Stimulated activated CD4-positive, alpha-beta T cell treated with anti-CD3 and anti-CD28 coated beads, TNF-alpha, amount 100 ng/mL, for 1 hour (primary cell): Measurements from ENCODE around the gene MYO1D.
"Not testable (repeated sequence)": the region's sequence is repeated elsewhere in the genome, so short reads cannot be mapped to it uniquely, and the experiment has no call there.

Source experiments
- DNase-seq, 3 donors: peaks; one replicate each; pipeline ENCODE4 v3.0.0-alpha.2; 2020; ENCODE audit warnings: low read depth in 3 of 3, low spot score in 1 of 3

MYO1D gene

GRCh38 chr17:32546031-32546444 lies 330.9 kb downstream of the MYO1D start:
- no peak for DNase-seq

GRCh38 chr17:32542186-32542585 lies 334.7 kb downstream of the MYO1D start:
- DNase-seq = no peak

GRCh38 chr17:32541640-32542039 lies 335.3 kb downstream of the MYO1D start:
- DNase-seq = no peak

GRCh38 chr17:32536736-32537643 lies 339.9 kb downstream of the MYO1D start:
- DNase-seq = no peak

GRCh38 chr17:32533296-32533695 lies 343.6 kb downstream of the MYO1D start:
- DNase-seq = no peak

- no peak for DNase-seq
Observed at GRCh38 chr17:32529604-32530003, 347.3 kb downstream of the MYO1D start.

GRCh38 chr17:32528825-32529224 lies 348.1 kb downstream of the MYO1D start:
- DNase-seq = no peak

- no peak for DNase-seq
Observed at GRCh38 chr17:32527146-32527545, 349.8 kb downstream of the MYO1D start.

- no peak for DNase-seq
Observed at GRCh38 chr17:32525122-32525521, 351.8 kb downstream of the MYO1D start.

GRCh38 chr17:32524553-32524880 lies 352.4 kb downstream of the MYO1D start:
- DNase-seq = not testable (repeated sequence)

- no peak for DNase-seq
Observed at GRCh38 chr17:32523827-32524552, 352.9 kb downstream of the MYO1D start.

- DNase-seq = no peak
Observed at GRCh38 chr17:32523017-32523680, 353.8 kb downstream of the MYO1D start.

GRCh38 chr17:32520737-32521404 lies 356.1 kb downstream of the MYO1D start:
- no peak for DNase-seq

- DNase-seq = peak in 1 of 3 donors; percentile 27
Observed at GRCh38 chr17:32520104-32520701, 356.7 kb downstream of the MYO1D start.

- DNase-seq = peak in 1 of 3 donors; percentile 51
Observed at GRCh38 chr17:32519228-32520103, 357.5 kb downstream of the MYO1D start.

- no peak for DNase-seq
Observed at GRCh38 chr17:32518646-32519227, 358.2 kb downstream of the MYO1D start.

- no peak for DNase-seq
Observed at GRCh38 chr17:32517982-32518381, 358.9 kb downstream of the MYO1D start.

GRCh38 chr17:32516940-32517701 lies 359.8 kb downstream of the MYO1D start:
- no peak for DNase-seq

GRCh38 chr17:32516450-32516849 lies 360.5 kb downstream of the MYO1D start:
- no peak for DNase-seq
